ENCODE measurements around the gene DRICH1. TPM values are rescaled to one million over a fixed set of nuclear protein-coding genes. Genes with fewer than 3 reads are reported as not detected.
A peak's percentile ranks its signal among the peaks of the same experiment; 100 is the strongest.
"Not testable (repeated sequence)": the region's sequence is repeated elsewhere in the genome, so short reads cannot be mapped to it uniquely, and the experiment has no call there.

The DRICH1 gene
- total RNA-seq, 4 donors from 2014 or later = 0.48 to 7.8 (median 0.82) TPM; not detected in 1

- H3K4me1 ChIP-seq = no peaks in the 10 kb centered on the region
- no peaks in the 10 kb centered on the region for H3K36me3 ChIP-seq
- TF ChIP-seq POLR2AphosphoS5 (IDR thresholded peaks at IDR 0.05) (no peak), CTCF (IDR thresholded peaks at IDR 0.05) (no peak), EP300 (IDR thresholded peaks at IDR 0.05; ENCODE audit: low read depth) (no peak), POLR2A (IDR thresholded peaks at IDR 0.05) (no peak)
- no peaks in the 10 kb centered on the region for H3K9me3 ChIP-seq
- in situ Hi-C loops (cut with MboI; ENCODE audit: low pct_ligation_motif_present in 1 of 4, low pct_unique_long_range_greater_than_20kb in 1 of 4, low sequenced_read_pairs in 3 of 4) (no loop called here), intact Hi-C loops (cut with DNase I; ENCODE audit: low total_unique reads) (no loop called here)
- 79% methylated on average over 2 of the region's 2 CpGs; no CpG with 5 or more reads in 1 of the 2 donors for WGBS, 2 donors (ENCODE audit: low coverage in 1 of 2)
- DNase-seq = no peak
- no peak overlapping the region for H3K4me3 ChIP-seq
- no peak overlapping the region for H3K27ac ChIP-seq
- H3K27me3 ChIP-seq = no peaks in the 10 kb centered on the region
Measured at GRCh38 chr22:23626286-23626975, 5.7 kb downstream of the DRICH1 start.

GRCh38 chr22:23622634-23623033 is 9.5 kb downstream of the DRICH1 start:
- WGBS, 2 donors (ENCODE audit: low coverage in 1 of 2) = 80 to 85% methylated on average over 2 of the region's 2 CpGs
- Histone ChIP-seq H3K9me3 (no peaks in the 10 kb centered on the region), H3K4me1 (no peaks in the 10 kb centered on the region), H3K27me3 (no peaks in the 10 kb centered on the region), H3K36me3 (no peaks in the 10 kb centered on the region), H3K4me3 (no peak overlapping the region), H3K27ac (no peak overlapping the region)
- in situ Hi-C loops (cut with MboI; ENCODE audit: low pct_ligation_motif_present in 1 of 4, low pct_unique_long_range_greater_than_20kb in 1 of 4, low sequenced_read_pairs in 3 of 4) (no loop called here), intact Hi-C loops (cut with DNase I; ENCODE audit: low total_unique reads) (no loop called here)
- no peak for DNase-seq
- TF ChIP-seq CTCF (IDR thresholded peaks at IDR 0.05) = no peak
- TF ChIP-seq EP300 (IDR thresholded peaks at IDR 0.05; ENCODE audit: low read depth) = no peak
- TF ChIP-seq POLR2AphosphoS5 (IDR thresholded peaks at IDR 0.05) = no peak
- no peak for TF ChIP-seq POLR2A (IDR thresholded peaks at IDR 0.05)

GRCh38 chr22:23621916-23622315 is 10.2 kb downstream of the DRICH1 start:
- H3K36me3 ChIP-seq; H3K27me3 ChIP-seq; H3K4me1 ChIP-seq; H3K9me3 ChIP-seq; intact Hi-C loops (cut with DNase I; ENCODE audit: low total_unique reads); H3K27ac ChIP-seq; in situ Hi-C loops (cut with MboI; ENCODE audit: low pct_ligation_motif_present in 1 of 4, low pct_unique_long_range_greater_than_20kb in 1 of 4, low sequenced_read_pairs in 3 of 4); H3K4me3 ChIP-seq; DNase-seq: not testable (repeated sequence)
- 82% methylated on average over 2 of the region's 2 CpGs; no CpG with 5 or more reads in 1 of the 2 donors for WGBS, 2 donors (ENCODE audit: low coverage in 1 of 2)

- H3K36me3 ChIP-seq = no peaks in the 10 kb centered on the region
- no peak overlapping the region for H3K4me3 ChIP-seq
- intact Hi-C loops (cut with DNase I; ENCODE audit: low total_unique reads) = no loop called here
- no peaks in the 10 kb centered on the region for H3K9me3 ChIP-seq
- no peaks in the 10 kb centered on the region for H3K4me1 ChIP-seq
- peak; percentile 18 for DNase-seq
- WGBS, 2 donors (ENCODE audit: low coverage in 1 of 2) = 62 to 67% methylated on average over 5 to 9 of the region's 9 CpGs
- TF ChIP-seq CTCF (IDR thresholded peaks at IDR 0.05) = no peak
- TF ChIP-seq EP300 (IDR thresholded peaks at IDR 0.05; ENCODE audit: low read depth) = no peak
- no peak for TF ChIP-seq POLR2AphosphoS5 (IDR thresholded peaks at IDR 0.05)
- no peak for TF ChIP-seq POLR2A (IDR thresholded peaks at IDR 0.05)
- in situ Hi-C loops (cut with MboI; ENCODE audit: low pct_ligation_motif_present in 1 of 4, low pct_unique_long_range_greater_than_20kb in 1 of 4, low sequenced_read_pairs in 3 of 4) = no loop called here
- H3K27me3 ChIP-seq = no peaks in the 10 kb centered on the region
- no peak overlapping the region for H3K27ac ChIP-seq
Measured at GRCh38 chr22:23621082-23621780, 10.9 kb downstream of the DRICH1 start.
